ENCODE results near the gene ZNF311. TPM values are rescaled to one million over a fixed set of nuclear protein-coding genes. Genes with fewer than 3 reads are reported as not detected.

ZNF311 gene
- 1 to 10 TPM; 5.3 to 7.9 (median 7.3) TPM for polyA plus RNA-seq (ENCODE audit: insufficient read depth in 1 of 5, insufficient read length in 5 of 5, low replicate concordance in 1 of 5)
- long read RNA-seq, donor 1, partial matches to known transcripts, result 0 of 2 reads
- long read RNA-seq, donor 1, other reads (novel, unspliced or antisense), result 0 of 2 reads
- long read RNA-seq, donor 2, result 0 reads
- long read RNA-seq, donor 3, partial matches to known transcripts, result 0 of 1 reads
- long read RNA-seq, donor 3, other reads (novel, unspliced or antisense), result 0 of 1 reads
- long read RNA-seq, donor 4, partial matches to known transcripts, result 6 of 6 reads
- long read RNA-seq, donor 4, other reads (novel, unspliced or antisense), result 0 of 6 reads
- long read RNA-seq, donor 5, result 0 reads
- long read RNA-seq, donor 6, result 0 reads
- long read RNA-seq, donor 7, result 0 reads
- long read RNA-seq, donor 8, partial matches to known transcripts, result 0 of 1 reads
- long read RNA-seq, donor 8, other reads (novel, unspliced or antisense), result 0 of 1 reads

GRCh38 chr6:29005183-29005885 is at the start of gene ZNF311:
ZNF311 (minus strand) TSS chr6:29005315; CDS start chr6:29003954, 1,361 bp downstream.
- peak; percentile 71 to 72 for DNase-seq

GRCh38 chr6:29051680-29052079 is 46.6 kb upstream of the ZNF311 start:
- no peak for DNase-seq

DNA sequence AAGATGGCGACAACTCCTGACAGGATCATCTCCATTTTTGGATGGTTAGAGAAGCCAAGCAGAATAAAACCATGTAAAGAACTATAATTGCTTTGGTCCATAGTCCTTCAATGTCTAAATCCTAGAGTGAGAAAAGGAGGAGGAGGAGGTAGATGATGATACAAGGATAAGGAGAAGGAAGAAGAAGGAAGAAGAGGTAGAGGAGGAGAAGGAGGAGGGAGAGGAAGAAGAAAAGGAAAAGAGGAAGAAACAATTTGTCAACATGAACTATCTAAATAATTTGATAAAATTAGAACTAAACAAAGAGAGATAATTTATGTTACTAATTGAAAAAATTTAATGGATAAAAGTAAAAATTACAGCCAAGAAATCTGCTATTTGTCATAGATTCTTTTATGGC is 40.0 kb upstream of the ZNF311 start, which contains the start of gene OR2W1:
OR2W1 (minus strand) TSS at position 101 of the 400 bp plus-strand sequence; CDS start at position 101, 0 bp downstream.
- DNase-seq, result no peak

GRCh38 chr6:29035951-29036350 is 30.8 kb upstream of the ZNF311 start:
- DNase-seq, result no peak

GRCh38 chr6:29028821-29029220 is 23.7 kb upstream of the ZNF311 start:
- no peak for DNase-seq

DNA sequence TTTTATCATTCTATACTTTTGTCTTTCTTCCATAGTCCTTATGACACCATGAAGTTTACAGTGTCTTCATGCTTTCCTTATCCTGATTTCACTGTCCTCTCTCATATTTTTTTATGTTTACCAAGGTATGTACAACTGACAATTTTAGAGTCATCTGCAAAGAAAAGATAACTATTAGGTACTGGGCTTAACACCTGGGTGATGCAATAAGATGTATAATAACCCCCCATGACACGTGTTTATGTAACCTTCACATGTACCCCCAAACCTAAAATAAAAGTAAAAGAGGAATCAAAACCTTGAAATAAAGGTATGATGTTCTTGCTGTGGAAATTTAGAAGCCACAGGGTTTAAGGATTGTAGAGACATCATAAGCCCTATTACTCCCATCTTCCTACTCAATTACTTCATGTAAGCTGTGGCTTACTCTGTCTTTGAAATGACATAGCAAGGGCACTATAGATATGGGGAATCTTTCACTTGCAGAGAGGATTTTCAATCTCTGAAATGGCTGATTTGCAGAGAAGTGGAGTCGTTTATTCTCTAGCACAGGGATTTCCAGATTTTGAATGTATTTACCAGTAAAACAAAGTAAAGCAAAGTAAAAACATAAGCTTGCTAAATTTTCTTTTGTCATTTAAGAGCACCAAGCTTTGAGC is 20.9 kb upstream of the ZNF311 start:
- DNase-seq, result no peak

GRCh38 chr6:29021434-29021833 is 16.3 kb upstream of the ZNF311 start:
- no peak for DNase-seq

DNA sequence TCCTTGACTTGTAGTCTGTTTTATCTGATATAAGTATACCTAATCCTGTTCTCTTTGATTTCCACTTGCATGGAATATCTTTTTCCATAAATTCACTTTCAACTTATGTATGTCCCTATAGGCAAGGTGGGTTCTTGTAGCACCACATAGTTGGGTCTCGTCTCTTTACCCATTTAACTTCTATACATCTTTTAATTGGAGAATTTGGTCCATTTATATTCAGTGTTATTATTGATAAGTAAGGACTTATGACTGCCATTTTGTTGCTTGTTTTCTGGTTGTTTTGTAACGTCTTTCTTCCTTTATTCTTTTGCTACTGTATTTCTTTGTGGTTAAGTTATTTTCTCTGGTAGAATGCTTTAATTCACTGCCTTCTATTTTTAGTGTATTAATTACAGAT is 14.5 kb upstream of the ZNF311 start:
- DNase-seq, result no peak

DNA sequence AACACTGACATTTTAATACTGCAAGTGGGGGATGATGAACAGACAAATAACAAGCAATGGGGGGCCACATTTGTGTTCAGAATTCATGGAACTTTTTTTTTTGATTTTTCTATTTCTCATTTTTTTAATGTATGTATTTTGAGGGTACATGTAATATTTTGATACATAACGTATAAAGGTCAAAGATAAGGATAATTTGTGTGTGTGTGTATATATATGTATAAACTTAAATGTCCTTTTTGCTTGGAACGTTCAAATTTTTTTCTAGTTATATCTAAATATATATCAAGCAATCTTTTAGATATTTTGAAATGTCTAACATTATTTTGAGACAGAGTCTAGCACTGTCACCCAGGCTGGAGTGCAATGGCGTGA is 12.3 kb upstream of the ZNF311 start:
- no peak for DNase-seq

- DNase-seq, result peak; percentile 70 to 79
These were observed 11.7 kb upstream of the ZNF311 start for GRCh38 chr6:29016559-29017427.

- no peak for DNase-seq
These were observed 9.9 kb upstream of the ZNF311 start for GRCh38 chr6:29014729-29015608.

GRCh38 chr6:29011276-29011734 is 6.2 kb upstream of the ZNF311 start:
- peak; percentile 61 to 71 for DNase-seq

DNA sequence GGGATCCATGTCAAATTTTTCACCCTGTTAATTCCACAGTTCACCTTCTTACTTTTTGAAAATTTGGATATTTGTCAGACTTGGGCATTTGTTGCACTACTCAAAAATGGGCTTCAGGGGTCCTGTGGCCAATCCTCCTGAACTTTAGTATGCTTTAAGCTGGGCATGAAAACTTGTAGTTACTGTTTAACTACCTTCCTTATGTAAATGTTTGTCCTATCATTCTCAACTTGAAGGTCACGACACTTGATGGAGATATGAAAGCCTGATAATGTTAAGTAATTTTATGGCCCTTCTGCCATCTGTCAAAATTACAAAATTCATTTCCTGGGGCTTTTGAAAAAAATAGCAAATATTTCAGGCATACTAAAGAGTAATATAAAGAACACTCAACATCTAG is 4.2 kb upstream of the ZNF311 start:
- no peak for DNase-seq

DNA sequence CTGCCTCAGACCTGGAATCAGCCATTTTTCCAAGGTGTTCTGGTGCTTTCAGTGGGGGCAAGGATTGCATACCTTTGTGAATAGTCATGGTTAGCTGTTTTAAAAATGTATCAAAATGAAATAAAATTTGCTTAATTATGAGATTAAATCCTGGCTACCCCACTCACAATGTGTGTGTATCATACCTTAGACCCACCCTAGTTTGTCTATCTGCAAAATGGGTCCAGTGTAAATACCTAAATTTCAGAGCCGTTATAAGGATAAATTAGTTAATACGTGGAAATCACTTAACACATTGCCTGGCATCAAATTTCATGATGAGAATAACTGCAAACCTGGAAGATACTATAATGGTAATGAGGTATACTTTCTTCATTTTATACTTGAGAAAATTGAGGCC is 3.0 kb upstream of the ZNF311 start:
- DNase-seq, result no peak

- DNase-seq, result no peak
These were observed 8.1 kb downstream of the ZNF311 start for GRCh38 chr6:28996844-28997510.

- DNase-seq, result no peak
These were observed 9.9 kb downstream of the ZNF311 start for GRCh38 chr6:28995093-28995650.

DNA sequence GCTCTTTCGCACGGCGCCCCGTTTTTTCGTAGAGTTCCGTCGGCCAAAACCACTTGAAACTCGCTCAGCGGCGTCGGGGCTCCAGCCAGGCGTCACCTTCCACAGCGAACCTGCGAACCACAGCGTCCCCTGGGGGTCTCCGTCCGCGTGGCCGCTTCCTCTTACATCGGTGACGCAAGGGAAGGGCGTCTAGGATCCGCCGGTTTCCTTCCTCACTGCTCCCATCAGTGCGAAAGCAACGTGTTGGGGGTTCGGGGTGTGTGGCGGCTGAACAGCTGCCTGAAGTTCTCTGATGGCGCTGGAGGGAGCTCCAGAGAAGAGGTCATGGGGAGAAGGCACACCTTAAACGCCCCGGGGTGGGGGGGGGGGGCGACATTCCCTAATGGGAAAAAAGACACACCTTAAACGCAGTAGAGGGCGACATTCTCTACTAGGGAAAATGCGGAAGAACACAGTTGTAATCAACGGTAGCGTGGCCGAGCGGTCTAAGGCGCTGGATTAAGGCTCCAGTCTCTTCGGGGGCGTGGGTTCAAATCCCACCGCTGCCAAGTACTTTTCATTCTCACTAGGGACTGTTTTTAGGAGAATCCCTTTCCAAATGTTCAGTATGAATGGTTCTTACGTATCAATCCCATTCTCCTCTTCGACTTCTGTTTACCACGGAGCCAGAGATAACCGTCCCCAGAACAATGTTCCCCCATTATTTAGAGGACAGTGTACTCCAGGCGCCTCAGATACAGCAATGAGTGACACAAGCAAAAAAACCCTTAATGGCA is 16.4 kb downstream of the ZNF311 start:
- DNase-seq, result peak in 1 of 2 donors; percentile 40

DNA sequence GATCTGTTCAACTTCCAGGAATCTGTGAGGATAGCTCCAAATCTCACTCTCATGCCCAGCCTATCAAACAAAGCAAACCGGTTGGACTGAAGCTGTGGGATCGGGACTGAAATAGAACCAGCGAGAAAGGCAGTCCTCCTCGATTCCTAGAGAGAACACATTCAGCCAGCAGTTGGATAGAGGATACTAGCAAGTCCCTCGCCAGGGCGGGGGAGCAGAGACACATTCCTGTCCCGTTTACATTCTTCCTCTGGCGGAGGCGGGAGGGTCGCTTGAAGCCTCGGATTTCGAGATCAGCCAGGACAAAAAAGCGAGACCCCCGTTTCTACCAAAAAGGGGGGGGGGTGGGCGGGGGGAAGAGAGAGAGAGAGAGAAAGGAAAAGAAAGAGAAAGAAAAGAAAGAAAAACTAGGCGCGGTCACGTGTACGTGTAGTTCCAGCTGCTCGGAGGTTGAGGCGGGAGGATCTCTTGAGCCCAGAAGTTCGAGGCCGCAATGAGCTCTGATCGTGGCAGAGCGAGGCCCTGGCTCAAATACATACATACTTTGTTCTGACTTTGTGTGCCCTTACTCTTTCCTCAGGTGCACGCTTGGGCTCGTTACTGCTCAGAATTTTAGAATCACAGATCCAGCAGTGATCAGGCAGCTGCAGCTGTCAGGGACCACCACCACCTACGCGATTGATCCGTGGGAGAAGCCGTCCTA is 19.5 kb downstream of the ZNF311 start:
- peak; percentile 91 to 95 for DNase-seq

Measured in right lung (tissue), 10 donors.